HG03060 (cell line): ENCODE measurements around the gene FHIT.

Source experiments
- ATAC-seq: cut with Tn5 transposase; IDR thresholded peaks from one replicate; pipeline ENCODE4 v1.9.1; 2021; ENCODE audit warnings: low read depth, moderate number of reproducible peaks; ENCODE audit not compliant: unreplicated experiment

The FHIT gene

GRCh38 chr3:59780209-59780608 lies 1471.0 kb downstream of the FHIT start:
- ATAC-seq: no peak

- ATAC-seq: no peak
Observed at GRCh38 chr3:59779260-59779659, 1472.0 kb downstream of the FHIT start.

GRCh38 chr3:59777667-59778077 lies 1473.6 kb downstream of the FHIT start:
- no peak for ATAC-seq

GRCh38 chr3:59777066-59777465 lies 1474.2 kb downstream of the FHIT start:
- ATAC-seq: no peak

GRCh38 chr3:59775761-59776325 lies 1475.4 kb downstream of the FHIT start:
- ATAC-seq: no peak

GRCh38 chr3:59775106-59775505 lies 1476.1 kb downstream of the FHIT start:
- ATAC-seq: no peak

- ATAC-seq: no peak
Observed at GRCh38 chr3:59774634-59775033, 1476.6 kb downstream of the FHIT start.

- no peak for ATAC-seq
Observed at GRCh38 chr3:59774000-59774399, 1477.3 kb downstream of the FHIT start.

- ATAC-seq: no peak
Observed at GRCh38 chr3:59772416-59773408, 1478.5 kb downstream of the FHIT start.

GRCh38 chr3:59771768-59772181 lies 1479.5 kb downstream of the FHIT start:
- ATAC-seq: no peak

GRCh38 chr3:59769127-59769750 lies 1482.0 kb downstream of the FHIT start:
- ATAC-seq: no peak

- no peak for ATAC-seq
Observed at GRCh38 chr3:59766200-59766872, 1484.9 kb downstream of the FHIT start.

GRCh38 chr3:59764171-59764570 lies 1487.1 kb downstream of the FHIT start:
- no peak for ATAC-seq

GRCh38 chr3:59762941-59763340 lies 1488.3 kb downstream of the FHIT start:
- ATAC-seq: no peak

- ATAC-seq: no peak
Observed at GRCh38 chr3:59759298-59760031, 1491.8 kb downstream of the FHIT start.

- ATAC-seq: no peak
Observed at GRCh38 chr3:59758672-59759071, 1492.6 kb downstream of the FHIT start.

- no peak for ATAC-seq
Observed at GRCh38 chr3:59756934-59757333, 1494.3 kb downstream of the FHIT start.

GRCh38 chr3:59754456-59755129 lies 1496.7 kb downstream of the FHIT start:
- ATAC-seq: no peak

- no peak for ATAC-seq
Observed at GRCh38 chr3:59753808-59754450, 1497.3 kb downstream of the FHIT start.
